ENCODE data around the gene LRCH3.

Gene LRCH3

DNA sequence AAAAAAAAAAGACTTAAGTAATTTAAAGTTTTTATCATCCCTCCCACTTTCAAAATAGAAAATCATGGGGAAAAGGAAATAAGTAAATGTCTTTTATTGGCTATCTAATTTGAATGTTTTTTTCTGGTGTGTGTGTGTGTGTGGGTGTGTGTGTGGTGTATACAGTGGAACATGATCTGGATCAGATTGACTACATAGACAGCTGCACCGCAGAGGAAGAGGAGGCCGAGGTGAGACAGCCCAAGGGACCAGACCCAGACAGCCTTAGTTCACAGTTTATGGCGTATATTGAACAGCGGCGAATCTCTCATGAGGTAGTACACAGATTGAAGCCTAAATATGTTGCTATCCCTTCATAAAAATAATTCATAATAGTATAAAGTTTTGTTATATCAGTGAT is 44.5 kb downstream of the LRCH3 start:
- Histone ChIP-seq H3K27ac (ENCODE audit: low read length) (no peak overlapping the region), H3K4me1 (ENCODE audit: insufficient read depth, low read length) (no peaks in the 10 kb centered on the region), H3K4me3 (ENCODE audit: low read depth in 1 of 2, low read length in 2 of 2) (no peak overlapping the region), H3K9ac (ENCODE audit: low read depth, low read length) (no peak overlapping the region), H3K27me3 (ENCODE audit: insufficient read depth, low read length, poor library complexity) (no peaks in the 10 kb centered on the region), H4K20me1 (ENCODE audit: insufficient read depth, low read length) (no peaks in the 10 kb centered on the region), H2AFZ (ENCODE audit: low read depth, low read length) (no peak overlapping the region), H3K36me3 (ENCODE audit: insufficient read depth, low read length) (peaks cover 55% of the 10 kb centered on the region; the same call in 1 of the 2 replicates), H3K4me2 (ENCODE audit: insufficient read depth, low read length) (no peak overlapping the region), H3K9me3 (ENCODE audit: insufficient read depth, low read length, severe bottlenecking) (no peaks in the 10 kb centered on the region), H3K79me2 (ENCODE audit: insufficient read depth, low read length) (no peaks in the 10 kb centered on the region)
- no peak for TF ChIP-seq EZH2 (IDR thresholded peaks at IDR 0.05; ENCODE audit: borderline replicate concordance, low read depth, low read length, severe bottlenecking)
- TF ChIP-seq, protein P1, sequence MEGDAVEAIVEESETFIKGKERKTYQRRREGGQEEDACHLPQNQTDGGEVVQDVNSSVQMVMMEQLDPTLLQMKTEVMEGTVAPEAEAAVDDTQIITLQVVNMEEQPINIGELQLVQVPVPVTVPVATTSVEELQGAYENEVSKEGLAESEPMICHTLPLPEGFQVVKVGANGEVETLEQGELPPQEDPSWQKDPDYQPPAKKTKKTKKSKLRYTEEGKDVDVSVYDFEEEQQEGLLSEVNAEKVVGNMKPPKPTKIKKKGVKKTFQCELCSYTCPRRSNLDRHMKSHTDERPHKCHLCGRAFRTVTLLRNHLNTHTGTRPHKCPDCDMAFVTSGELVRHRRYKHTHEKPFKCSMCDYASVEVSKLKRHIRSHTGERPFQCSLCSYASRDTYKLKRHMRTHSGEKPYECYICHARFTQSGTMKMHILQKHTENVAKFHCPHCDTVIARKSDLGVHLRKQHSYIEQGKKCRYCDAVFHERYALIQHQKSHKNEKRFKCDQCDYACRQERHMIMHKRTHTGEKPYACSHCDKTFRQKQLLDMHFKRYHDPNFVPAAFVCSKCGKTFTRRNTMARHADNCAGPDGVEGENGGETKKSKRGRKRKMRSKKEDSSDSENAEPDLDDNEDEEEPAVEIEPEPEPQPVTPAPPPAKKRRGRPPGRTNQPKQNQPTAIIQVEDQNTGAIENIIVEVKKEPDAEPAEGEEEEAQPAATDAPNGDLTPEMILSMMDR (IDR thresholded peaks at IDR 0.05; ENCODE audit: borderline replicate concordance, extremely low read depth, low read length, poor library complexity, severe bottlenecking) = no peak
- DNase-seq = no peak
- no peak for ATAC-seq (ENCODE audit: insufficient read depth, low read depth)

DNA sequence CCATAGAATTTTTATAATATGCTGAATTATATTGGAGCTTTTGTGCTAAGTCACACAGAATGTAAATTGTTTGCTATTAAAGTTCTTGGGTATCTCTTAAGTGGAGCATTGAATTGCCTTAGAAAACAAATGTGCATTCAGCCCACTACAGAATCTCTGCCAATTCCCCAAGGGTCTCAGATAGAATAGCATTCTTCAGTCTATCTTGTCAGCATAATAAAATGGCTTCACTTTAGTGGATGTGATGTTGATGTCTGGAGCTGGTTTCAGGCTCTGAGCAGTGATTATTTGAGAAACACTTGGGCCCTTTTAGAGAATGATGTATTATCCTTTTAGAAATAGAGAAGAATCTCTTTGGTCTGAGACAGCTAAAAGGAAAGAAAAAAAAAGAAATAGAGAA is 45.2 kb downstream of the LRCH3 start:
- no peaks in the 10 kb centered on the region for H3K4me1 ChIP-seq (ENCODE audit: insufficient read depth, low read length)
- no peak overlapping the region for H2AFZ ChIP-seq (ENCODE audit: low read depth, low read length)
- no peaks in the 10 kb centered on the region for H3K9me3 ChIP-seq (ENCODE audit: insufficient read depth, low read length, severe bottlenecking)
- no peak overlapping the region for H3K4me3 ChIP-seq (ENCODE audit: low read depth in 1 of 2, low read length in 2 of 2)
- H3K4me2 ChIP-seq (ENCODE audit: insufficient read depth, low read length) = no peak overlapping the region
- no peaks in the 10 kb centered on the region for H4K20me1 ChIP-seq (ENCODE audit: insufficient read depth, low read length)
- H3K27ac ChIP-seq (ENCODE audit: low read length) = no peak overlapping the region
- H3K36me3 ChIP-seq (ENCODE audit: insufficient read depth, low read length) = peaks cover 57% of the 10 kb centered on the region; the same call in 1 of the 2 replicates
- TF ChIP-seq, protein P1 (IDR thresholded peaks at IDR 0.05; ENCODE audit: borderline replicate concordance, extremely low read depth, low read length, poor library complexity, severe bottlenecking) = no peak
- H3K27me3 ChIP-seq (ENCODE audit: insufficient read depth, low read length, poor library complexity) = no peaks in the 10 kb centered on the region
- ATAC-seq (ENCODE audit: insufficient read depth, low read depth) = no peak
- DNase-seq = no peak
- no peaks in the 10 kb centered on the region for H3K79me2 ChIP-seq (ENCODE audit: insufficient read depth, low read length)
- no peak overlapping the region for H3K9ac ChIP-seq (ENCODE audit: low read depth, low read length)

DNA sequence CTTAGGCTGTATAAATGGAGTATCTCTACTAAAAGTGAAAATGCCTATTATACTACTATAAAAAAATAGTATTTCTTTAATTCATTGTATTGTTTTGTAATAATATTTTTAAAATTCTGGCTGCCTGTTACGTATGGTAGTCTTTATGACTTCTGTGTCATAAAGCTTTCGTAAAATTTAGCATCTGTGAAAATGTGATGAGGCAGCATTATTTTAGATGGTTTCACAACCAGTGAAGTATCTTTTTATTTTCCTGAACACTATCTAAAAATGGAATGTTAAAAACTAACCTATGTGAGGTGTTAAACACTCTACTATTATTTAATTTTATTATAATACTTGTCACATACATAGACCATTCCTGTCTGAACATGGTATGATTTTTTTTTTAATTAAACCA is 46.2 kb downstream of the LRCH3 start:
- TF ChIP-seq EZH2 (IDR thresholded peaks at IDR 0.05; ENCODE audit: borderline replicate concordance, low read depth, low read length, severe bottlenecking) = no peak
- TF ChIP-seq, protein P1 (IDR thresholded peaks at IDR 0.05; ENCODE audit: borderline replicate concordance, extremely low read depth, low read length, poor library complexity, severe bottlenecking) = no peak
- Histone ChIP-seq H3K27me3 (ENCODE audit: insufficient read depth, low read length, poor library complexity) (no peaks in the 10 kb centered on the region), H3K36me3 (ENCODE audit: insufficient read depth, low read length) (peaks cover 61% of the 10 kb centered on the region), H3K27ac (ENCODE audit: low read length) (no peak overlapping the region), H3K9ac (ENCODE audit: low read depth, low read length) (no peak overlapping the region), H3K79me2 (ENCODE audit: insufficient read depth, low read length) (no peaks in the 10 kb centered on the region), H3K4me3 (ENCODE audit: low read depth in 1 of 2, low read length in 2 of 2) (no peak overlapping the region), H3K9me3 (ENCODE audit: insufficient read depth, low read length, severe bottlenecking) (no peaks in the 10 kb centered on the region), H3K4me2 (ENCODE audit: insufficient read depth, low read length) (no peak overlapping the region), H4K20me1 (ENCODE audit: insufficient read depth, low read length) (no peaks in the 10 kb centered on the region), H3K4me1 (ENCODE audit: insufficient read depth, low read length) (no peaks in the 10 kb centered on the region), H2AFZ (ENCODE audit: low read depth, low read length) (no peak overlapping the region)
- DNase-seq = no peak
- ATAC-seq (ENCODE audit: insufficient read depth, low read depth) = no peak

DNA sequence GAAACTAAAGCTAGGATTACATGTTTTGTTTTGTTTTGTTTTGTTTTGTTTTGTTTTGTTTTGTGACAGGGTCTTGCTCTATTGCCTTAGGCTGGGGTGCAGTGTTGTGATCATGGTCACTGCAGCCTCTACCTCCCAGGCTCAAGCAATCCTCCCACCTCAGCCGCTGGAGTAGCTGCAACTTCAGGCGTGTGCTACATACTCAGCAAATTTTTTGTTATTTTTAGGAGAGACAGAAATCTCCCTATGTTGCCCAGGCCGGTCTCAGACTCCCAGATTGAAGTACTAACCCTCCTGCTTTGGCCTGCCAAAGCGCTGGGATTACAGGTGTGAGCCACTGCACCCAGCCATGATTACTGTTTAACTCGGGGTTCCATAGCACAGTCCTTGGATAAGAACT is 50.7 kb downstream of the LRCH3 start:
- H3K27me3 ChIP-seq (ENCODE audit: insufficient read depth, low read length, poor library complexity) = no peaks in the 10 kb centered on the region
- no peak overlapping the region for H3K27ac ChIP-seq (ENCODE audit: low read length)
- H3K9ac ChIP-seq (ENCODE audit: low read depth, low read length) = no peak overlapping the region
- TF ChIP-seq, protein P1 (IDR thresholded peaks at IDR 0.05; ENCODE audit: borderline replicate concordance, extremely low read depth, low read length, poor library complexity, severe bottlenecking) = no peak
- no peak for TF ChIP-seq EZH2 (IDR thresholded peaks at IDR 0.05; ENCODE audit: borderline replicate concordance, low read depth, low read length, severe bottlenecking)
- peaks cover 53% of the 10 kb centered on the region for H3K36me3 ChIP-seq (ENCODE audit: insufficient read depth, low read length)
- ATAC-seq (ENCODE audit: insufficient read depth, low read depth) = no peak
- H3K4me1 ChIP-seq (ENCODE audit: insufficient read depth, low read length) = no peaks in the 10 kb centered on the region
- H3K4me3 ChIP-seq (ENCODE audit: low read depth in 1 of 2, low read length in 2 of 2) = no peak overlapping the region
- no peaks in the 10 kb centered on the region for H4K20me1 ChIP-seq (ENCODE audit: insufficient read depth, low read length)
- no peak overlapping the region for H2AFZ ChIP-seq (ENCODE audit: low read depth, low read length)
- no peak overlapping the region for H3K4me2 ChIP-seq (ENCODE audit: insufficient read depth, low read length)
- no peaks in the 10 kb centered on the region for H3K79me2 ChIP-seq (ENCODE audit: insufficient read depth, low read length)
- DNase-seq = no peak
- H3K9me3 ChIP-seq (ENCODE audit: insufficient read depth, low read length, severe bottlenecking) = no peaks in the 10 kb centered on the region
